Measurements from ENCODE around the gene SLC22A4.

GRCh38 chr5:132372542-132372941 lies 78.3 kb downstream of the SLC22A4 start:
- TF ChIP-seq POLR2AphosphoS5 (IDR thresholded peaks at IDR 0.05; ENCODE audit: low read depth, low read length): no peak
- TF ChIP-seq REST (IDR thresholded peaks at IDR 0.05; ENCODE audit: insufficient read depth in 1 of 2, low read depth in 2 of 2, low read length in 2 of 2): no peak
- TF ChIP-seq SIN3A (IDR thresholded peaks at IDR 0.05; ENCODE audit: borderline replicate concordance, insufficient read depth, low read length): no peak
- no peak for TF ChIP-seq TAF1 (IDR thresholded peaks at IDR 0.05; ENCODE audit: borderline replicate concordance, insufficient read depth, low read length)
- no peak for TF ChIP-seq FOXP2 (optimal IDR thresholded peaks at IDR 0.05; ENCODE audit: borderline replicate concordance, extremely low read depth, extremely low read length, insufficient read depth)

All from PFSK-1 (cell line).